Measurements from ENCODE around the gene TBC1D5.

TBC1D5 gene

GRCh38 chr3:17292556-17292955 lies 449.9 kb downstream of the TBC1D5 start:
- H3K4me1 ChIP-seq (ENCODE audit: control insufficient read depth, low read length) = no peaks in the 10 kb centered on the region
- H3K4me2 ChIP-seq (ENCODE audit: low read length) = no peak overlapping the region
- no peaks in the 10 kb centered on the region for H4K20me1 ChIP-seq (ENCODE audit: control insufficient read depth, insufficient read depth, low read depth, low read length)
- H3K4me3 ChIP-seq (ENCODE audit: low read length) = no peak overlapping the region
- no peaks in the 10 kb centered on the region for H3F3A ChIP-seq (ENCODE audit: control insufficient read depth, insufficient read depth)
- no peaks in the 10 kb centered on the region for H3K79me2 ChIP-seq (ENCODE audit: control insufficient read depth, low read length)
- no peak overlapping the region for H3K27ac ChIP-seq (ENCODE audit: low read depth, low read length)
- H3K9me3 ChIP-seq (ENCODE audit: control insufficient read depth, insufficient read depth, low read length) = no peaks in the 10 kb centered on the region
- H3K27me3 ChIP-seq (ENCODE audit: control insufficient read depth, low read length) = no peaks in the 10 kb centered on the region
- peaks cover 7% of the 10 kb centered on the region; the same call in 1 of the 2 replicates for H3K36me3 ChIP-seq (ENCODE audit: control insufficient read depth, low read length)
- H3K9me2 ChIP-seq (replicated peaks; ENCODE audit: control insufficient read depth, low read length) = no peaks in the 10 kb centered on the region
- TF ChIP-seq CTCF (IDR thresholded peaks at IDR 0.05; ENCODE audit: low read depth, low read length, poor library complexity, severe bottlenecking) (no peak), EZH2phosphoT487 (IDR thresholded peaks at IDR 0.05; ENCODE audit: borderline replicate concordance, low read length) (no peak)

- H3K4me1 ChIP-seq (ENCODE audit: control insufficient read depth, low read length) = no peaks in the 10 kb centered on the region
- TF ChIP-seq EZH2phosphoT487 (IDR thresholded peaks at IDR 0.05; ENCODE audit: borderline replicate concordance, low read length) = no peak
- no peak for TF ChIP-seq CTCF (IDR thresholded peaks at IDR 0.05; ENCODE audit: low read depth, low read length, poor library complexity, severe bottlenecking)
- H3K4me3 ChIP-seq (ENCODE audit: low read length) = no peak overlapping the region
- no peaks in the 10 kb centered on the region for H3K9me2 ChIP-seq (replicated peaks; ENCODE audit: control insufficient read depth, low read length)
- H3K9me3 ChIP-seq (ENCODE audit: control insufficient read depth, insufficient read depth, low read length) = no peaks in the 10 kb centered on the region
- H3K36me3 ChIP-seq (ENCODE audit: control insufficient read depth, low read length) = peaks cover 7% of the 10 kb centered on the region; the same call in 1 of the 2 replicates
- H3K79me2 ChIP-seq (ENCODE audit: control insufficient read depth, low read length) = no peaks in the 10 kb centered on the region
- H3K27me3 ChIP-seq (ENCODE audit: control insufficient read depth, low read length) = no peaks in the 10 kb centered on the region
- H4K20me1 ChIP-seq (ENCODE audit: control insufficient read depth, insufficient read depth, low read depth, low read length) = no peaks in the 10 kb centered on the region
- no peak overlapping the region for H3K4me2 ChIP-seq (ENCODE audit: low read length)
- H3K27ac ChIP-seq (ENCODE audit: low read depth, low read length) = no peak overlapping the region
- H3F3A ChIP-seq (ENCODE audit: control insufficient read depth, insufficient read depth) = no peaks in the 10 kb centered on the region
Observed at GRCh38 chr3:17290894-17291293, 451.5 kb downstream of the TBC1D5 start.

- Histone ChIP-seq H3F3A (ENCODE audit: control insufficient read depth, insufficient read depth) (no peaks in the 10 kb centered on the region), H3K36me3 (ENCODE audit: control insufficient read depth, low read length) (peaks cover 7% of the 10 kb centered on the region; the same call in 1 of the 2 replicates), H3K4me3 (ENCODE audit: low read length) (no peak overlapping the region), H3K4me1 (ENCODE audit: control insufficient read depth, low read length) (no peaks in the 10 kb centered on the region), H3K27ac (ENCODE audit: low read depth, low read length) (no peak overlapping the region), H3K79me2 (ENCODE audit: control insufficient read depth, low read length) (no peaks in the 10 kb centered on the region), H3K9me2 (replicated peaks; ENCODE audit: control insufficient read depth, low read length) (no peaks in the 10 kb centered on the region), H3K9me3 (ENCODE audit: control insufficient read depth, insufficient read depth, low read length) (no peaks in the 10 kb centered on the region), H3K4me2 (ENCODE audit: low read length) (no peak overlapping the region), H3K27me3 (ENCODE audit: control insufficient read depth, low read length) (no peaks in the 10 kb centered on the region), H4K20me1 (ENCODE audit: control insufficient read depth, insufficient read depth, low read depth, low read length) (no peaks in the 10 kb centered on the region)
- TF ChIP-seq EZH2phosphoT487 (IDR thresholded peaks at IDR 0.05; ENCODE audit: borderline replicate concordance, low read length) (no peak), CTCF (IDR thresholded peaks at IDR 0.05; ENCODE audit: low read depth, low read length, poor library complexity, severe bottlenecking) (no peak)
Observed at GRCh38 chr3:17288839-17289399, 453.5 kb downstream of the TBC1D5 start.
